PC-3 (cell line): Measurements from ENCODE around the gene EIF5A2. TPM values are rescaled to one million over a fixed set of nuclear protein-coding genes. Genes with fewer than 3 reads are reported as not detected.

ENCODE experiments used
- ATAC-seq: fragments of 200-7000 bp; cut with Tn5 transposase; 2 replicates; pipeline ENCODE4 v1.9.1; 2020; ENCODE audit warnings: mild to moderate bottlenecking, moderate library complexity
- BruUV-seq: library from RNA; stranded (reverse); fragments of 400-500 nt; replicated peaks from 2 replicates; lab custom pipeline; 2021; lab: Mats Ljungman, UMichigan
- CTCF ChIA-PET: fragments of 300-600 bp; sonication (Branson Sonifier 250); formaldehyde crosslinking; loops from one replicate; lab custom pipeline; 2022; ENCODE audit warnings: antibody characterized with exemption; lab: Charles Lee
- POLR2A ChIA-PET: fragments of 300-600 bp; sonication (Branson Sonifier 250); formaldehyde crosslinking; loops from one replicate; lab custom pipeline; 2022; ENCODE audit warnings: antibody characterized with exemption; ENCODE audit not compliant: unreplicated experiment; lab: Charles Lee
- DNase-seq: peaks from one replicate; pipeline ENCODE4 v3.0.0-alpha.2; 2015
- H2AFZ ChIP-seq: fragments of 300-600 bp; sonication (generic); 2 replicates; pipeline ENCODE4 v1.6.0; 2016; ENCODE audit warnings: antibody characterized with exemption, low read length
- H3F3A ChIP-seq: fragments of 300-600 bp; sonication (generic); one replicate; pipeline ENCODE4 v1.6.0; 2017; ENCODE audit warnings: antibody characterized with exemption, low read length, control low read depth, mild to moderate bottlenecking; ENCODE audit not compliant: unreplicated experiment
- H3K27ac ChIP-seq: fragments of 300-600 bp; sonication (generic); 2 replicates; pipeline ENCODE4 v1.5.1; 2016; ENCODE audit warnings: mild to moderate bottlenecking, low read length
- H3K27me3 ChIP-seq: fragments of 300-600 bp; sonication (generic); 2 replicates; pipeline ENCODE4 v1.6.1; 2016; ENCODE audit warnings: low read length, mixed read lengths
- H3K36me3 ChIP-seq: fragments of 300-600 bp; sonication (generic); 2 replicates; pipeline ENCODE4 v1.6.1; 2016; ENCODE audit warnings: low read depth, mixed run types, low read length, mixed read lengths
- H3K4me1 ChIP-seq: fragments of 300-600 bp; sonication (generic); 2 replicates; pipeline ENCODE4 v1.5.1; 2016; ENCODE audit warnings: low read length; ENCODE audit not compliant: insufficient read depth
- H3K4me2 ChIP-seq: fragments of 300-600 bp; sonication (generic); 2 replicates; pipeline ENCODE4 v1.6.0; 2016; ENCODE audit warnings: low read length
- H3K4me3 ChIP-seq: fragments of 300-600 bp; sonication (generic); 2 replicates; pipeline ENCODE4 v1.5.1; 2016; ENCODE audit warnings: mild to moderate bottlenecking, low read length, mixed read lengths
- H3K79me2 ChIP-seq: fragments of 300-600 bp; sonication (generic); 2 replicates; pipeline ENCODE4 v1.6.1; 2017; ENCODE audit warnings: low read length, mixed read lengths
- H3K9ac ChIP-seq: fragments of 300-600 bp; sonication (generic); 2 replicates; pipeline ENCODE4 v1.6.0; 2016; ENCODE audit warnings: mild to moderate bottlenecking, low read length
- H3K9me2 ChIP-seq: fragments of 300-600 bp; sonication (generic); replicated peaks from 2 replicates; pipeline ENCODE4 v1.6.1; 2016; ENCODE audit warnings: mixed run types, low read length, mixed read lengths
- H3K9me3 ChIP-seq: fragments of 300-600 bp; sonication (generic); 2 replicates; pipeline ENCODE4 v1.6.1; 2016; ENCODE audit warnings: low read length, mixed read lengths
- H4K20me1 ChIP-seq: fragments of 300-600 bp; sonication (generic); 2 replicates; pipeline ENCODE4 v1.6.1; 2016; ENCODE audit warnings: low read length, mixed read lengths
- CTCF ChIP-seq: fragments of 300-600 bp; sonication (generic); conservative IDR thresholded peaks from 2 replicates; pipeline ENCODE4 v1.5.1; 2017; ENCODE audit warnings: antibody characterized with exemption, low read depth, mild to moderate bottlenecking, low read length
- EZH2 ChIP-seq: fragments of 300-600 bp; sonication (generic); IDR thresholded peaks from one replicate; pipeline ENCODE4 v1.6.1; 2017; ENCODE audit warnings: antibody characterized with exemption, mild to moderate bottlenecking, low read length; ENCODE audit not compliant: unreplicated experiment
- EZH2phosphoT487 ChIP-seq: fragments of 300-600 bp; sonication (generic); IDR thresholded peaks from 2 replicates; pipeline ENCODE4 v1.6.1; 2018; ENCODE audit warnings: mild to moderate bottlenecking, antibody characterized with exemption, low read length, borderline replicate concordance
- intact Hi-C: fragments of 100-400 bp; cut with micrococcal nuclease; formaldehyde crosslinking; loops from 2 replicates; pipeline ENCODE4 v1.9.0; 2023
- total RNA-seq: library from RNA; depleted of rRNA; stranded (reverse); fragments of >200 nt; gene quantifications from 2 replicates; pipeline ENCODE4 v1.2.3, GENCODE V29; 2014

The EIF5A2 gene
- total RNA-seq, 1 experiment from 2014 or later, result 11.1 TPM

- peak overlapping the region; percentile 93 for H3K4me3 ChIP-seq
- peaks cover 41% of the 10 kb centered on the region for H4K20me1 ChIP-seq
- peak overlapping the region; percentile 71; the same call in 1 of the 2 replicates for H3K27ac ChIP-seq
- H3K79me2 ChIP-seq, result peaks cover 41% of the 10 kb centered on the region
- peak overlapping the region; percentile 80 for H3K4me2 ChIP-seq
- DNase-seq (no peak), ATAC-seq (no peak)
- POLR2A ChIA-PET, result interaction anchor here (0.6 to 0.7 kb wide), 3 partner anchors 455 to 1104 kb away, joined by 3 to 16 read pairs (median 5); no protein-coding TSS in a partner anchor
- no peaks in the 10 kb centered on the region for H3K9me3 ChIP-seq
- CTCF ChIA-PET, result no interaction called here
- H3K9ac ChIP-seq, result peak overlapping the region; percentile 98
- no peaks in the 10 kb centered on the region for H3K27me3 ChIP-seq
- intact Hi-C loops, result no loop called here
- peaks cover 17% of the 10 kb centered on the region for H3K4me1 ChIP-seq
- H3K36me3 ChIP-seq, result peaks cover 34% of the 10 kb centered on the region
- TF ChIP-seq CTCF (no peak), EZH2phosphoT487 (no peak), EZH2 (no peak)
- peaks cover 35% of the 10 kb centered on the region for H3F3A ChIP-seq
- no peaks in the 10 kb centered on the region for H3K9me2 ChIP-seq
- H2AFZ ChIP-seq, result no peak overlapping the region
- BruUV-seq, result no TSS peak
These were observed 39.7 kb downstream of the EIF5A2 start for GRCh38 chr3:170868577-170869238.

- H3K36me3 ChIP-seq, result peaks cover 34% of the 10 kb centered on the region
- ATAC-seq (no peak), DNase-seq (no peak)
- CTCF ChIA-PET, result no interaction called here
- H3K4me2 ChIP-seq, result peak overlapping the region; percentile 80
- H3K9me3 ChIP-seq, result no peaks in the 10 kb centered on the region
- H3K4me1 ChIP-seq, result peaks cover 17% of the 10 kb centered on the region
- H3K9me2 ChIP-seq, result no peaks in the 10 kb centered on the region
- no peaks in the 10 kb centered on the region for H3K27me3 ChIP-seq
- BruUV-seq, result no TSS peak
- POLR2A ChIA-PET, result interaction anchor here (0.6 kb wide), 1 partner anchor 46 kb away, joined by 6 read pairs; no protein-coding TSS in a partner anchor
- H4K20me1 ChIP-seq, result peaks cover 41% of the 10 kb centered on the region
- no peak overlapping the region for H2AFZ ChIP-seq
- TF ChIP-seq CTCF (no peak), EZH2phosphoT487 (no peak), EZH2 (no peak)
- H3K4me3 ChIP-seq, result peak overlapping the region; percentile 93
- H3K27ac ChIP-seq, result no peak overlapping the region
- intact Hi-C loops, result no loop called here
- peak overlapping the region; percentile 98; the same call in 1 of the 2 replicates for H3K9ac ChIP-seq
- H3F3A ChIP-seq, result peaks cover 35% of the 10 kb centered on the region
- peaks cover 41% of the 10 kb centered on the region for H3K79me2 ChIP-seq
These were observed 41.1 kb downstream of the EIF5A2 start for GRCh38 chr3:170867143-170867937.
